ENCODE data around the gene TRMO. TPM values are rescaled to one million over a fixed set of nuclear protein-coding genes. Genes with fewer than 3 reads are reported as not detected.

TRMO gene
- total and polyA plus RNA-seq, 2 experiments from 2014 or later, result 5.0 to 6.4 TPM

- Histone ChIP-seq H3K79me2 (replicated peaks; ENCODE audit: insufficient read depth) (no peaks in the 10 kb centered on the region), H3K36me3 (ENCODE audit: insufficient read depth) (no peaks in the 10 kb centered on the region; the same call in 1 of the 2 replicates), H3K27ac (ENCODE audit: low read depth) (no peak overlapping the region), H3F3A (replicated peaks; ENCODE audit: low read depth) (no peaks in the 10 kb centered on the region), H3K4me1 (ENCODE audit: insufficient read depth) (no peaks in the 10 kb centered on the region), H3K9me2 (ENCODE audit: insufficient read depth) (no peaks in the 10 kb centered on the region), H3K4me2 (no peak overlapping the region), H3K4me3 (no peak overlapping the region), H4K20me1 (replicated peaks; ENCODE audit: insufficient read depth) (no peaks in the 10 kb centered on the region; the same call in 1 of the 2 replicates), H3K27me3 (ENCODE audit: insufficient read depth) (no peaks in the 10 kb centered on the region), H2AFZ (no peak overlapping the region)
- Mint-ChIP-seq H3K4me3 (no peak overlapping the region), H3K27me3 (ENCODE audit: insufficient read depth, low read depth, poor library complexity) (no peaks in the 10 kb centered on the region), H3K36me3 (ENCODE audit: low read depth) (peaks cover 6% of the 10 kb centered on the region; the same call in 2 of the 3 replicates), H3K4me1 (no peaks in the 10 kb centered on the region), H3K27ac (no peak overlapping the region), H3K9me3 (no peaks in the 10 kb centered on the region)
- DNase-seq (ENCODE audit: low spot score) (no peak), ATAC-seq (no peak)
- no peak for TF ChIP-seq CREB1 (CRISPR knock-in tag; IDR thresholded peaks at IDR 0.05; ENCODE audit: low read depth)
- TF ChIP-seq ZNF331 (CRISPR knock-in tag; IDR thresholded peaks at IDR 0.05; ENCODE audit: low read depth), result no peak
- no peak for TF ChIP-seq POLR2AphosphoS5 (IDR thresholded peaks at IDR 0.05; ENCODE audit: low read depth)
- TF ChIP-seq EZH2phosphoT487 (IDR thresholded peaks at IDR 0.05; ENCODE audit: unreplicated experiment), result no peak
- no peak for TF ChIP-seq CTCF (conservative IDR thresholded peaks at IDR 0.05; ENCODE audit: low read depth in 2 of 2)
- no peak for TF ChIP-seq NANOG (IDR thresholded peaks at IDR 0.05; ENCODE audit: borderline replicate concordance)
- no peak for TF ChIP-seq ZNF114 (CRISPR knock-in tag; IDR thresholded peaks at IDR 0.05)
- no peak for TF ChIP-seq REST (IDR thresholded peaks at IDR 0.05; ENCODE audit: unreplicated experiment)
- no peak for TF ChIP-seq JUNB (IDR thresholded peaks at IDR 0.05; ENCODE audit: unreplicated experiment)
- TF ChIP-seq EZH2 (IDR thresholded peaks at IDR 0.05; ENCODE audit: low read depth, unreplicated experiment), result no peak
- no peak for TF ChIP-seq STAT1 (IDR thresholded peaks at IDR 0.05; ENCODE audit: unreplicated experiment)
- TF ChIP-seq ZNF462 (CRISPR knock-in tag; IDR thresholded peaks at IDR 0.05), result no peak
- TF ChIP-seq ETS1 (IDR thresholded peaks at IDR 0.05), result no peak
Observed at GRCh38 chr9:97907046-97907445, 15.3 kb downstream of the TRMO start.

All from GM23338 (cell line).